A204.1 (cell line): ENCODE data around the gene ADGRG2.
"Not testable (repeated sequence)": the region's sequence is repeated elsewhere in the genome, so short reads cannot be mapped to it uniquely, and the experiment has no call there.

ENCODE experiments used
- FAIRE-seq: peaks from 2 replicates; lab custom pipeline; 2012; peaks lifted over from hg19 to GRCh38; lab: Jason Lieb, UNC

The ADGRG2 gene

DNA sequence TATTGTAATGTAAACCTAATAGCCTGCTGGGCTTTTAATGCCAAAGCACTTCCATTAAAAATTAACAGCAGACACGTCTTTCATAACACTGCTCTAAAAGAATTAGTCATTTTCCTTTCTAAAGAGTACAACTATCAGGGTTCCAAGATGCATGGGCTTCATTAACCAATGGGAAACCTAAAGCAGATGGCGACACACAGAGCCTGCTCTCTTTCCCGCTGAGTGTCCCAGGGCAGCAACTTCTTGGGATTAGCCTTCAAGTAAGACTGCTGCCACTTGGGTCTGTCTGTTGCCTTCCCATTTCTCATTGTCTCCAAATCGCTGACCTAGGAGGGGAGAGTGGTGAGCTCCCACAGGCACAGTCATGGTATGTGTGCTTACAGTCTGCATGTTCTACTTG is 124.4 kb downstream of the ADGRG2 start:
- FAIRE-seq = no peak

DNA sequence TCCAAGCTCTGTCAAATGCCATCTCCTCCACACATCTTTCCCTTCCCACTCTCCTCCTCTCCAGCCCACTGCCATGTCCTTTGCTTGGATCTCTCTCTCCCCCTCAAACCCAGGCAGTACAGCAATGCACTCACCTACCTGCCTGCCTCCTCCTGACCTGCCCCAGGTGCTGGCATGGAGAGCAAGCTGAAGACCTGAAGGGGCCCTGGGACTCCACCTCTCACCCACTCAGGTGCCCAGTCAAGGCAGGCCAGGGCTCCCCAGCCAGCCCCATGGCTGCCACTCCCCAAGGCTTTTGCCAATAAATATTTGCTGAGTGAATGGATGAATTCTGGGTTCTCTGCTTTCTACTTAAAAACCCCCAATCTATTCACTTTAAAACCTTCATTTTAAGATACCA is 125.7 kb downstream of the ADGRG2 start:
- no peak for FAIRE-seq

DNA sequence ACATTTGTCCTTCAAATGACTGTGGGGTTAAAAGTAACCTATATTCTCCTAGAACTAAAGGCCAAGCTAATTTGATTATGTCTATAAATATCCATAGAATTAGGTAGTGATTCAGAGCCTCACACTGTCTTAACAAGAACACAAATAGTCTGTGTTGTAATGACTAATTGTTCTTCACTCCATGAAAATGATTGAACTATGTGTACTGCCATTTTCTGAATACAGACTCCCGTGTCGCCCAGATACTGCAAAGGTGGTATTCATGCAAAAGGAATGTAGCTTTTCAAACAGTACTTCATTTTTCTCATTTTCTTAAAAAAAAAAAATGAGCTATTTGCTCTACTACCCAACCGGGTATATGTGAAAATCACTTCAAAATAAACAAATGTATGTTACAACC is 127.0 kb downstream of the ADGRG2 start:
- no peak for FAIRE-seq

DNA sequence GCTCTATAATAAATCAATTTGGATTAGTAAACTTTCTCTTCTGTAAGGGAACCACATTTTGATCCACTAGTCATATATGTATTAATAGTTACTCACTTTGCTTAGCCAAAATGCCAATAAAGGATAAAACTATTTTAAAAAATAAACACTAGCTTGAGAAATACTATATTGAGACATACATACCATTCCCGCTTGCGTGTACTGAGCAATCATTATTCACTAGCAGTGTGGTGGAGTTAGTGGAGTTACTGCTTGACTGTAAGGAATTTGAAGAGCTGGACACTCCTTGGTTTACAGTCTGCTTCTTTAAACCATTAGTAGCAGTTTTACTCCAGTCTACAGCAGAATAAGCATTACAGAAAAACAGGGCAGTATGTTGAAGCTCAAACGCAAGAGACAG is 127.6 kb downstream of the ADGRG2 start:
- FAIRE-seq = no peak

DNA sequence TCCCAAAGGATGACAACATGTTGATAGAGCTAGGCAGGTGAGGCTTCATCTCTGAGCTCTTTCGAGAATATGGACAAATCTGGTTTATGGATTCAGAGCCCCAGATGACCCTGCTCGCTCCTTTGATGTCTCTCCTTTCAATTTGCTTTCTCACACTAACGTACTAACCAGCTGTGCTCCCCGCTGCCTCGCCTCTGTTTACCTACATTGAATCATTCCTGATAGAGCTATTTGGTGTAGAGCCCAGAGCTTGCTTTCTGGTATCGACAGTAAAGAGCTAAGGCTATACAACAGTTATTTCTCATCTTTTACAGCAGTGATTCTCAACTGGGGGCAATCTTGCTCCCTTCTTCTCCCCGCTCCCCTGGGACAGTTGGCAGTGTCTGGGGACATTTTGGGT is 129.4 kb downstream of the ADGRG2 start:
- FAIRE-seq = no peak

DNA sequence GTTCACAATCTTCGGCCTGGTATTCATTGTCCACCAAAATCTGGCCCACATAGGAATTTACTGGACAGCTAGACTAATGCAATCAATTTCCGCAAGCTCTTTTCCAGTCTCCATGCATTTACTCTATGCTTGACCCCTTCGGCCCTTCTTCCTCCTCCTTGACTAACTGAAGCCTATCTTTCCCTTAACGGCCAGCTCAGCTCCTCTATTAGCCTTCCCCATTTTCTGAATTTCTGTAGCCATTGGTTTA is 137.2 kb downstream of the ADGRG2 start:
- no peak for FAIRE-seq

DNA sequence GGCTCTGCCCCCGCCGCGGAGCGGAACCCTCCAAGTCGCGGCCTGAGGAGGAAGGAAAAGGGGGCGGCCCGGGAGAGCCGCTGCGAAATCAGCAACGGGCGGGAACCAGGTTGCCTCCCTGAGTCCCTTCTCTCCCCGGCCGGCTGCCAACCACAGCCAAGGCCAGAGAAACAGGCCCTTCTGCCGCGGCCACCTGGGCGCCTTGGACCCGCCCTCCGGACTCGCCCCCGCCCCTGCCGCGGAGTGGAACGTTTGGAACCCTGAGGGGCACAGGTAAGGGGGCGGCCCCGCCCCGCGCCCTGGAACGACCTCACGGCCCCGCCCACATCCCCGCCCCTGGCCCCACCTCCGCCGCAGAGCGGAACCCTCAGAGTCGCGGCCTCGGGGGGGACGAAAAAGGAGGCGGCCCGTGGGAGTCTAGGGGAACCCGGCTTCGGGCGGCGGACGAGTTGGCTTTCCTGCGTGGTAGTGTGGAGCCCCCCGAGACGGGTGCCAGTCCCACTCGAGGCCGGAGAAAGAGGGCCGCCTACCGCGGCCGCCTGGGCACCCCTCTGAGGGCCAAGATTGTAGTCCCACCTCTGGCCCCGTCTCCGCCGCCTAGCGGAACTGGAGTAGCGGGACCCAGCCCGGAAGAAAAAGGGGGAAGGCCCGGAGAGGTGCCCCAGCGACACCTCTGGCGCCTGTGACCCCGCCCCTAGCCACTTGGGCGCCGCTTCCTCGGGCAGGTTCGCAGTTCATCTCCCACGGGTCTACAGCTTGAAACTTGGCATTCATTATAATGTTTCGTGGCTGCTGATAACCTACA is 137.7 kb downstream of the ADGRG2 start:
- FAIRE-seq = no peak

DNA sequence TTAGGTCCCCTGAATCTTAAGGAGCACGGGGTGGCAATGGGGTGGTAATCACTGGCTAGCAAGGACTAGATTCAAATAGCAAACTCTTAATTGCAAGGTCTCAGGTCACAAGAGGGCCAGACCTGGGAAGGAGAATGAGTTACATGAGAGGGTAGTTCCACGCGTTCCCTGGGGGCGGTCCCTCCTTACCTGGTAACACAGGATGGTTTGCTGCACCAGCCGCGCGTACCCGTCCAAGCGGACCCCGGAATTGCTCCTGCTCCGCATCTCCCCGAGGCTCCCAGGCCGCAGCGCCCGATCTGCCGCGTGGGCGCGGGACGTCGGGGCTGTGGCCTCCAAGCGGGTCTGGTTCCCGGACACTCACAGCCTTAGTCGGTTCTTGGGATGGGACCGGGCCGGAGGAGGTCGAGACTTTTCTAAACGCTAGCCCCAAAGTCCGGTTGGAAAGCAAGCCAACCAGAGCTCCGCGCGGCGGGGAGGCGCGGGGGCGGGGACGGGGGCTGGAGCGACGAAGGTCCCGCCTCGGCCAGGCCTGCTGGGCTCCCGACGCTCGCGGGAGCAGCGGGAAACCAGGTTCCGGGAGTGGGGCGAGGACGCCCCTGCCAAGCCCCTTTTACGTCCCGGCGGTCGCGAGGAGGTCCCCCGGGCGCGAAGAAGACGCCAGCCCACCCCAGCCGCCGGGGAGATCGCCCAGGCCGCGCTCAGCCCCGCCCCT is 138.4 kb downstream of the ADGRG2 start, which contains the start of gene PHKA2:
PHKA2 (minus strand) TSS at position 449 of the 715 bp plus-strand sequence; CDS start at position 267, 182 bp downstream.
- no peak for FAIRE-seq

DNA sequence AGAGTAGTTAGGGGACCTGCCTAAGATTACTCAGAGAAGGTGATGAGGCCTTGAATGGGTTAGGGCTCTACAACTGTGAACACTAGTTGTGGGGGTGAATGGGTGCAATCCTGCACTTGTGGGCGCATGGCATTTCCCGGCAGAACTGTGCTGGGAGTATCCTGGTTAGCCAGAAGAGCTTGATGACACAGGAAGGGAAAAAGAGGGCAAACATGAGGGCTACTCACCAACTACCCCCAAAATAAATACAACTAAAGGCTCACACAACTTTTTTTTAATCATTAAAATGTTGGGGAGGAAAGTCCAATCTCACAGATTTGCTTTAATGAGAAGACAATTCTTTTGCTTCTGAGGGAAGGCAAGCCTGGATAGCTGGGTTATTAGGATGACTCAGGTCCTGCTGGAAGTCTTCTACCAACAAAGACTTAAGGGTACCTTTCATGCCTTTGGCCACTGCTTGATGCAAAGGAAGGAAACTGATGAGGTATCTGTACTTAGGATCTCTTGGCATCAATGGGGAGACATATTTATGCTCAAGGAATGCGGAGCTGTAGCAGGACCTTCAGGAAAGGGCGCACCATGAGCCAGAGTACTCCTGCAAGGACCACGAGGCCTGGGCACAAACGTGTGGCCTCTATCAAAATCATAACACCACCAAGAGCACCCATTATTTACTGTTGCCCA is 141.0 kb downstream of the ADGRG2 start:
- FAIRE-seq = no peak

DNA sequence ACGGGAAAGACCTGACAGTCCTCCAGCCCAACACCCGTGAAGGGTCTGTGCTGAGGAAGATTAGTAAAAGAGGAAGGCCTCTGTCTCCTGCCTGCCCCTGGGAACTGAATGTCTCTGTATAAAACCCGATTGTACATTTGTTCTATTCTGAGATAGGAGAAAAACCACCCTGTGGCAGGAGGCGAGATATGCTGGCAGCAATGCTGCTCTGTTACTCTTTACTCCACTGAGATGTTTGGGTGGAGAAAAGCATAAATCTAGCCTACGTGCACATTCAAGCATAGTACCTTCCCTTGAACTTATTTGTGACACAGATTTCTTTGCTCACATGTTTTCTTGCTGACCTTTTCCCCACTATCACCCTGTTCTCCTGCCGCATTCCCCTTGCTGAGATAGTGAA is 142.0 kb downstream of the ADGRG2 start:
- FAIRE-seq = not testable (repeated sequence)

DNA sequence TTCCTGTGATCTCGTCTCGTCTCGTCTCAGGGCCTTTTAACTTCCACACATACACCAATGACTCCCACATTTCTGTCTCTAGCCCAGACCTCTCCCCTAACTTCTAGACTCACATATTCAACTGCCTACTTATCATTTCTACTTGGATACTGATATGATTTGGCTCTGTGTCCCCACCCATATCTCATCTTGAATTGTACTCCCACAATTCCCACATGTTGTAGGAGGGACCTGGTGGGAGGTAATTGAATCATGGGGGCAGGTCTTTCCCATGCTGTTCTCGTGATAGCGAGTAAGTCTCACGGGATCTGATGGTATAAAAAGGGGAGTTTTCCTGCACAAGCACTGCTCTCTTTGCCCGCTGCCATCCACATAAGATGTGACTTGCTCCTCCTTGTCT is 147.3 kb downstream of the ADGRG2 start:
- no peak for FAIRE-seq

DNA sequence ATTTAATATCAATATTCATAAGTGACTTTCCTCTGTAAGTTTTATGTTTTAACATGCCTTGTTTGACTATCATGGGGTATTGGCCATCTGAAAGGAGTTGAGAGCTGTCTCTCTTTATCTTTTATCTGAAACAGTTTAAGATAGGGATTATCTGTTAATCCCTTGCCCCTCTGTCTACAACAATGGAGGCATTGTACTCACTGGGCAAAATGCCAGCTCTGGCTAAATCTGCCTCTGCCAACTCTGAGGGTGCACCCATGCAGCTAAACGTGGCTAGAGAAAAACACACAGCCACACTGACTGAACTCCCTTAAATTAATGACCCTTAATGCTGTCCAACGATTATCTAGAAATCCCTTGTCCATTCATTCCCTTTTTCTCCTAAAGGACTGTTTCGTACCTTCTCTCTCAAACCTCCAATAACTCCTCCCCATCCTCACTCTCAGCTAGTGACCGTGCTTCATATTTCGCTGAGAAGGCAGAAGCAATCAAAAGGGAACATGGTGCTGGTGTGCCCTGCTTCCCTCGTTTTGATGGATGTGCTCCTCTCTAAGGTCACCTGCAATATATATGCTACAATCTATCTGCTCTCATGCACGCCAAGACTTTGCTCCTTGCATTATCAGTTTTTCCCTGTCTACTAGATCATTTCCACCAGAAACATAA is 148.6 kb downstream of the ADGRG2 start:
- no peak for FAIRE-seq

DNA sequence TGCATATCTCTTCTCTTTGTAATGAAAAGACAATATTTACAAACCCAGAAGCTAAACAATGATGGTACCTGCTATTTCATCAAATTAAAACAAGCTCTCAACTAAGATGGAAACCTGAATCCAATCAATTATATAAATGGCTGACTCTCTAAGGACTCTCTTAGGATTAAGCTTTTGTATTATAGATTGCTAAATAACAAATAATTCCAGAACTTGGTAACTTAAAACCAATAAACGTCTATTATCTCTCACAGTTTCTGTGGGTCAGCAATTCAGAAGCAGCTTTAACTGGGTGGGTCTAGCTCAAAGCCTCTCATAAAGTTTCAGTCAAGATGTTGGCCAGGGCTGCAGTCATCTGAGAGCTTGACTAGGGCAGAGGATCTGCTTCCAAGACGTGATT is 150.8 kb downstream of the ADGRG2 start:
- FAIRE-seq = no peak

DNA sequence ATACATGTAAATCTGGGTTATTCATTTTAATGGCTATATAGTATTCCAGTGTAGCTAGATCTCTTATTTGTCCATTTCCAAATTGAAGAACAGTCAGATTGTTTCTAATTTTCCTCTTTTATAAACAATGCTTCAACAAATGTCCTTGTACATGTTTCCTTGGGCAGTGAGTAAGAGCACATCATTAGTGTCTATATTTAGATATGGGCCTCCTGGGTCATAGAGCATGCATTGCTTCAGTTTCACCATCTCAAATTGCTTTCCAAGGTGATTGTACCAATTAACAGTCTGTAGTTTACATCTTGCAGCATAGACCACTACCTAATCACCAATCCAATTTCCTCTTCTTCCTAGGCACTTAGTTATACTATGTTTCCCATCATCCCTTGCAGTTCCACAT is 151.8 kb downstream of the ADGRG2 start:
- no peak for FAIRE-seq

DNA sequence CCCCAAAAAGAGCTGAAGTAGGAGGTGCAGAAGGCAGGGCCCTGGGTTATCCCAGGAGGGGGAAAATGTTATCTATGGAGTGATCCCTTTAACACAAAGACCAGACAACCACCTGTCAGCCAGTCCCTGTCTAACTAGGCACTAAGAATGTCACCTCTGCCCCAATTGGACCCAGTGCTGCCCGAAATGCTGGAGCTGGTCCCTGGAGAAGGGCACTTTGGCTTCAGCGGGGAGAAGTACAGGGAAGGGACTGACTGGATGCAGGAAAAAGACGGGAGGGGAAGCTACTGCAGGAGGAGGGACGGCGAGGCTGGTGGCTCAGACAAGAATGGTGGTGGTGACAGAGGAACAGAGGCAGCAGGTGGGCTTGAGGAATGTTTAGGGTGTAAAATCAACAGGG is 155.6 kb downstream of the ADGRG2 start:
- FAIRE-seq = no peak

DNA sequence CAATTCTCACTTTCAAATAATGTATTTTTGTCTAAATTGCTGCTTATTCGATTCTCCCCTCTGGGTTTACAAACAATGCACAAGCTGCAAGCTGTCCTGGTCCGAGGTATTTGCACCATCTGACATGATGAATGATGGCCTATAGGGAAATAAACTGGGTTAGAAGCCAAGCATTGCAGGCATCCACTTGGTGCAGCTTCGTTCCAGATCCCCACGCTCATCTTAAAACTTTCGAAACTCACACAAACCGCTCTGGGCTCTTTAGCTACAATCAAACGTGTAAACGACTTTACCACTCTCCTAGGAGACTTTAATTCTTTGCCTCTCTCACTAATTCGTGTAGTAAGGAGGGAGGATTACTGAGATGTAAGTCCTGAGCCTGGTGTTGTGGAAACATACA is 157.4 kb downstream of the ADGRG2 start:
- no peak for FAIRE-seq

DNA sequence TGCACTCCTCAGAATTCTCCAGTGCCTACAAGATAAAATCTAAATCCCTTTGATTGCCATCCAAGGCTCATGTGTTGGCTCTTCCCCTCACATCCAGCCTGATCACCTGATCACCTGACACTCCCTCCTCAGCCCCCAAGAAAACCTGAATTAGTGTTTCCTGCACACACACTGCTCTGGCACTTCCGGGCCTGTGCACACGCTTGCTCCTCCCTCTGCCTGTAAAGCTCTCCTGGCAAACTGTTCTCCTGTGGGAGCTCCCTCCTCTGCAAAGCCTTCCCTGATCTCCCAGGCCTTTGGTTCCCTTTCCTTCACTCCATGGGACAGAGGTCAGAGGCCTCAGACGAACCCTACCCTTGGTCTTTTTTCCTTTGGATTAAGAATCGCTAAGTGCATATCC is 158.2 kb downstream of the ADGRG2 start:
- FAIRE-seq = no peak

DNA sequence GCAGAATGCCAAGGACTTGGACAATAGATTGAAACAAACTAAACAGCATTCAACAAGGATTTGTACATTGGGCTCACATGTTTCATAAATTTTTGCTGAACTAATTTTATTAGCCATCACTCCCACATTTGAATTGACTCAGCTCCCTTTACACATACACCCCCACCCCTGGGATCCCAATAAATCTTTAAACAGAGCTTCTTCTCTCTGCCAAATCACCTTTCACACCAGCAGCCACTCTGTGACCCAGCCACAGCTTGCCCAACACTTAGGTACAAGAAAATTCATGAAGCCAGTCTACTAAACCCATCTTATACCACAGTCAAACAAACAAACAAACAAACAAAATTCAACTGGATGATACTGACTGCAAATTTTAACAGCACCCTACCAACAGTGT is 159.9 kb downstream of the ADGRG2 start:
- FAIRE-seq = no peak

DNA sequence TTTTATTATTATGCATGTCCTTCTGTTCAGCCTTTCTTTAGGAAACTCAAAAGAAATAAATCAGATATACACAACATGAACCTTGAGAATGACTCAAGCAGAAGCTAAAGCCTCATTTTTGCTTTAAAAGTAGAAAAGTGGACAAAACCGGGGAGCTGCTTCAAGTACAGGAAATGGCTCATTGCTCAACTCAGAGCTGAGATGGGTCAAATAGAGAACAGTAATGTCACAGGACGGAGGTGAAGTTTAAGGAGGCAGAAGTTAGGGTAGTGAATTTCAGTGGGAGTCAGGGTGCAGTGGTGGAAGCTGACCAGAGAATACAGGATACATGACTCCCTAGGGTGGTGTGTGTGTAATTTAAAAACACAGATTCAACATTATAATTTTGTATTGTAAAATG is 160.6 kb downstream of the ADGRG2 start:
- no peak for FAIRE-seq

DNA sequence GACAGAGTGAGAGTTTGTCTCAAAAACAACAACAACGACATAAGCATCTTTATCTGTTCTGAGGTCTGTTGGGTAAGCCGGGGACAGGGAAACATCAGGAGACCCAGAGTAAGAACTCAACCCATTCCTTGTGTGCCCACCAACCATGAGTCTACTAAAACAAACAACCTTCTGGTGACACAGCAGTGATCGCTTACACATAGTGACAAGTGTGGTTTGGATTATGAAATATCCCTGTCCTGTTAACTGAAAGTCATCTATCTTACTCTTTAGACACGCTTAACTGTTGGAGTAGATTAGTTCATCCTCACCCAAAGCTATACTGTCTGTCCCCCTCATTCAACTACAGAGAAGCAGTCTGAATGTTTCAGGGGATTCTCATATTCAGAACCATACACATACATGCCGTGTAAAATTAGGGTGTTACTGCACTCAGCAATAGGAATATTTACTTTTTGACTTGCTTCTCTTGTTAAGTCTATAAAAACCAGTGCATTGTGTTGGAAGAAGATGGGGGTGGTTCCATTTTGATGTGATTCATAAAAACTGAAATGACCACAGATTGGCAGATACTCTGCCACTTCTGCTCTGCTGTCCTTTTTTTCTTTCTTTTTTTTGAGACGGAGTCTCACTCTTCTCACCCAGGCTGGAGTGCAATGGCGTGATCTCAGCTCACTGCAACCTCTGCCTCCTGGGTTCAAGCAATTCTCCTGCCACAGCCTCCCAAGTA is 165.8 kb downstream of the ADGRG2 start:
- no peak for FAIRE-seq

DNA sequence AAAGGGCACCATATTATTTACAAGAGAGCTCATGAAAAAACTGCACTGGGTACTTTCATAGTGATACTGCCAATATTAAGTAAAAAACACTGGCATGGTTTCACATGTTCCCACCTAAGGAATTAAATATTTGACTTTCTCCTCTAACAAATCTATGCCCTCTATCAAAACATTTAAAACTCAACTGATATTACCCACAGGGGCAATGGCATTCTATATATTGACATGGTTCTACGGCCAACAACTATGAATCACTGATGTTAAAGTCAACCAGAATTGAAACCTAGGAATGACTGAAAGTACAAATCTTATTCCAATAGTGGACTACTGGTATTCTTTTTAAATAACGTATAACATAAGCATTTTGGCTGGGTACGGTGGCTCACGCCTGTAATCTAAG is 166.6 kb downstream of the ADGRG2 start:
- FAIRE-seq = no peak

DNA sequence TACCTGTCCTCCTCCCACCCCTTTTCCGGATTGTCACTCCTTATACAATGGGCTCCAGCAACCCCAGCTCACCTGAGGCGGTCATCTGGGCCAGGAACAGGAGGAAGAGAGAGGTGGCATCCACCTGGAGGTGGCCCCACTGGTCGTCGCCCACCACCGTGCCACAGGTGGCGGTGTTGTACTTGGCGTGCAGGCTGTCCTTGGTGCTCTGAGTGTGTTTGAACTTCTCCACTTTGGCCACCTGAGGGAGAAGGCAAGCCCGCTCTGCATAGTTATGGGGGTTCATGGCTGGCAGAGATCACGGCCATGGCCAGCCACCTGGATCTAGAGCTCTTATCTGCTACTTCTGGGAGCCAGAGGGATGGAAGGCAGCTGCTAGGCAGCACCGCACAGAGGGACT is 171.2 kb downstream of the ADGRG2 start:
- no peak for FAIRE-seq
